Tibial nerve (tissue), 4 donors: Measurements from ENCODE around the gene ADGRD1. TPM values are rescaled to one million over a fixed set of nuclear protein-coding genes. Genes with fewer than 3 reads are reported as not detected.

Experiments
- DNase-seq, 2 donors: peaks; one replicate each; pipeline ENCODE4 v3.0.0-alpha.2; 2019; ENCODE audit warnings: low spot score in 2 of 2
- H3K27ac ChIP-seq, 4 donors: fragments of 200-600 bp; sonication (generic) in 3 of 4; one replicate each; pipeline ENCODE4 v1.5.1; 2017 to 2019; ENCODE audit warnings: mild to moderate bottlenecking in 1 of 4
- H3K27me3 ChIP-seq, 2 donors: fragments of 200-600 bp; sonication (generic) in 1 of 2; one replicate each; pipeline versions ENCODE4 v1.5.1 to v1.6.0; 2017 to 2019
- H3K36me3 ChIP-seq, 3 donors: fragments of 200-600 bp; sonication (generic); one replicate each; pipeline ENCODE4 v1.5.1; 2018 to 2019
- H3K4me1 ChIP-seq, 4 donors: fragments of 200-600 bp; sonication (generic) in 3 of 4; one replicate each; pipeline ENCODE4 v1.5.1; 2017 to 2019
- H3K4me3 ChIP-seq, 4 donors: fragments of 200-600 bp; sonication (generic) in 3 of 4; one replicate each; pipeline ENCODE4 v1.5.1; 2017 to 2019; ENCODE audit warnings: mild to moderate bottlenecking in 1 of 4, moderate library complexity in 1 of 4
- H3K9me3 ChIP-seq, 4 donors: fragments of 200-600 bp; sonication (generic) in 3 of 4; one replicate each; pipeline ENCODE4 v1.5.1; 2017 to 2019
- EP300 ChIP-seq, 2 donors: sonication (generic); formaldehyde crosslinking; IDR thresholded peaks; one replicate each; pipeline ENCODE4 v1.6.1; 2017; ENCODE audit warnings: antibody characterized with exemption in 2 of 2, mild to moderate bottlenecking in 1 of 2
- POLR2A ChIP-seq, 2 donors: fragments of 450-650 bp; IDR thresholded peaks; one replicate each; pipeline ENCODE4 v1.6.1; 2017; ENCODE audit warnings: antibody characterized with exemption in 2 of 2, mild to moderate bottlenecking in 2 of 2, moderate library complexity in 2 of 2
- WGBS, 2 donors: methylation state at CpG; one replicate each; pipeline ENCODE4 v1.1.5; 2018; 5-methylcytosine and 5-hydroxymethylcytosine counted together
- total RNA-seq, 4 donors: library from RNA; depleted of rRNA; stranded (reverse); fragments of >200 nt; gene quantifications; one replicate each; pipeline ENCODE4 v1.1.0, GENCODE V29; 2016
- TF ChIP-seq, protein P1 (sequence below), 5 experiments: fragments of 200-600 bp in 3 of 5; fragments of 450-650 bp in 2 of 5; sonication (generic) in 3 of 5; IDR thresholded peaks; one replicate each; pipeline ENCODE4 v1.5.1; 2016 to 2019; ENCODE audit warnings: antibody characterized with exemption in 5 of 5, mild to moderate bottlenecking in 3 of 5, moderate library complexity in 2 of 5

The ADGRD1 gene
- total RNA-seq, 4 donors from 2014 or later: 99.0 to 179 (median 125) TPM

DNA sequence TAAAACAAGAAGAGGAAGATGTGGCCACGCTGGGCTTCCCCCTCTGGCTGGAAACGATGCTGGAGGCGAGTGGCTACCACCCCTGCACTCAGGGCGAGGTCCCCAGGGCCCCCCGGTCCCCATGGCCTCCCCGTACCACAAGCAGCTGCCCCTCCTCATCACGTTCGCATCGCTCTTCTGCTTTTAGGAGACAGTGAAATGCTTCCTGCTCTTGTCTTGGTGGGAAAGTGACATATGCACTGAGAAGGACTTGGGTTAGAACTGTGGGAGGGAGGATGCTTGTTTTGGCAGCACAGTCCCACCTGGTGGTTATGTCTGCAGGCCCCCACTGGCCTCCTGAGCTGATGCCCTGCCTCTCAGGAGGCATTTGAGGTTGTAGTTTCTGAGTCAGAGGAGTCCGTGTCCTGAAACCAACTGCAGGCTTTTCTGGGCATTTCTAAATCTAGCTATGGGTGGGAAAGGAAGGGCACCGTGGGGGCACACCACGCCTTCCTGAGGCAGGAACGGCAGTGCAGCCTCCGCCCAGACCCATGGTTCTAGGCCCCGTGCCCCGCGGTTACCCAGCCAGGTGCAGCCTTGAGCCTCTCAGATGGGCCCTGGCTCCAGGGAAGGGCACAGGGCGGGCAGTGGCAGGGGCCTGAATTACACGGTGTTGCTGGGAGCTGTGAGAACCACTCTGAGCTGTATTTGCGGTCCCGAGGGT is 139.3 kb downstream of the ADGRD1 start:
- Histone ChIP-seq H3K4me1 (peaks cover 0 to 30% (median 0%) of the 10 kb centered on the region in 4 donors), H3K36me3 (peaks cover 0 to 4% (median 0%) of the 10 kb centered on the region in 3 donors), H3K4me3 (no peak overlapping the region), H3K27ac (peak overlapping the region in 1 of 4 donors; percentile 38), H3K27me3 (no peaks in the 10 kb centered on the region), H3K9me3 (no peaks in the 10 kb centered on the region)
- peak in 1 of 2 donors; percentile 23 for DNase-seq
- TF ChIP-seq, protein P1, sequence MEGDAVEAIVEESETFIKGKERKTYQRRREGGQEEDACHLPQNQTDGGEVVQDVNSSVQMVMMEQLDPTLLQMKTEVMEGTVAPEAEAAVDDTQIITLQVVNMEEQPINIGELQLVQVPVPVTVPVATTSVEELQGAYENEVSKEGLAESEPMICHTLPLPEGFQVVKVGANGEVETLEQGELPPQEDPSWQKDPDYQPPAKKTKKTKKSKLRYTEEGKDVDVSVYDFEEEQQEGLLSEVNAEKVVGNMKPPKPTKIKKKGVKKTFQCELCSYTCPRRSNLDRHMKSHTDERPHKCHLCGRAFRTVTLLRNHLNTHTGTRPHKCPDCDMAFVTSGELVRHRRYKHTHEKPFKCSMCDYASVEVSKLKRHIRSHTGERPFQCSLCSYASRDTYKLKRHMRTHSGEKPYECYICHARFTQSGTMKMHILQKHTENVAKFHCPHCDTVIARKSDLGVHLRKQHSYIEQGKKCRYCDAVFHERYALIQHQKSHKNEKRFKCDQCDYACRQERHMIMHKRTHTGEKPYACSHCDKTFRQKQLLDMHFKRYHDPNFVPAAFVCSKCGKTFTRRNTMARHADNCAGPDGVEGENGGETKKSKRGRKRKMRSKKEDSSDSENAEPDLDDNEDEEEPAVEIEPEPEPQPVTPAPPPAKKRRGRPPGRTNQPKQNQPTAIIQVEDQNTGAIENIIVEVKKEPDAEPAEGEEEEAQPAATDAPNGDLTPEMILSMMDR (IDR thresholded peaks at IDR 0.05): peak in 1 of 5 experiments; percentile 13
- TF ChIP-seq POLR2A (IDR thresholded peaks at IDR 0.05) (no peak), EP300 (IDR thresholded peaks at IDR 0.05) (peak in 1 of 2 donors; percentile 17)
- WGBS, 2 donors: 61 to 76% methylated on average over 17 to 20 of the region's 21 CpGs

DNA sequence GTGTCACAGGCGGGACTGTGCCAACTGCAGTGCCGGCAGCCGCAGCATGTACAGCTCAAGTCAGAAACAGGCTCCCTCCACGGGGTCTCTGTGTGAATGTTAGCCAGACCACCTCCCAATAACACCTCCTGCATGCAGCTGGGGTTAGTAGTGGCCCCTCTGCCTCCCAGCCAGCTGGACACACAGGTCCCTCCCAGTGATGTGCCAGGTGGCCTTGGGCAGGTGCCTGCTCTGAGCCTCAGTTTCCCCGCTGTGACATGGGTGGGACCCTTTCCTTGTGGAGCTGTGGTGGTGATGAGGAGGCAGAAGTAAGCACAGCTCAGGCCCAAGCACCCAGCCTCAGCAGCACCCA is 139.9 kb downstream of the ADGRD1 start:
- Histone ChIP-seq H3K27ac (no peak overlapping the region), H3K4me1 (peaks cover 0 to 30% (median 0%) of the 10 kb centered on the region in 4 donors), H3K36me3 (peaks cover 0 to 5% (median 0%) of the 10 kb centered on the region in 3 donors), H3K27me3 (no peaks in the 10 kb centered on the region), H3K9me3 (no peaks in the 10 kb centered on the region), H3K4me3 (no peak overlapping the region)
- DNase-seq: no peak
- TF ChIP-seq POLR2A (IDR thresholded peaks at IDR 0.05) (no peak), EP300 (IDR thresholded peaks at IDR 0.05) (no peak)
- TF ChIP-seq, protein P1 (IDR thresholded peaks at IDR 0.05): no peak
- WGBS, 2 donors: 62 to 65% methylated on average over 5 of the region's 5 CpGs

DNA sequence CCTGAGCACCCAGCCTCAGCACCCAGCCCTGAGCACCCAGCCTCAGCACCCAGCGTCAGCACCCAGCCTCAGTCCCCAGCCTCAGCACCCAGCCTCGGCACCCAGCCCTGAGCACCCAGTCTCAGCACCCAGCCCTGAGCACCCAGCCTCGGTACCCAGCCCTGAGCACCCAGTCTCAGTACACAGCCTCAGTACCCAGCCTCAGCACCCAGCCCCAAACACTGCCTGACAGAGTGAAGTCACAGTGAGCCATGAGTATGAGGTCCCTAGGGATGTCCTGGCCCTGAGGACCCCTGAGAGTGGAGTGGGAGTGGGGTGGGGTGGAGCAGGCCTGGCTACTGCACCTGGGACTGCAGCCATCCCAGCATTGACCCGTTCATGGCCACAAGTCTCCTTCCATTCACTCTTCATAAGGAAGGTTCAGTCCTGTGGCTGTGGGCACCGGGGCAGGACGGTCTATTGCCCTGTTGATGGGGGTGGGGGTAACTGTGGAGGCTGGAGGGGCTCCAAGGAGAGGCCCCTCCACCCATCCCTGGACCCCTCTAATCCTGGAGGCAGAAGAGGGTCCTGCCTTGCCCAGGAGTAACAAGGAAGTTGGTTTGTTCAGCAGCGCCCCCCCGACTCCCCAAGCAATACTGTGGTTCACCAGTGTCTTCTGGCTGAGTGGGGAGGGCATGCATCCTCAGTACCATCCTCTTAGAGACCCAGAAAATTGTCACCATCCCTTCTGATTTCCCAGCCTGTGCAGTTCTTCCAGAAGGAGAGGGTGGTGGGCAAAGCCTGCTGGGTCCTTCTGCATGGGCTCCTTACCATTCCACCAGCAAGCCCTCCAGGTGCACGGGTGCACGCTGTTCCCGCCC is 140.5 kb downstream of the ADGRD1 start:
- peaks cover 0 to 30% (median 0%) of the 10 kb centered on the region in 4 donors for H3K4me1 ChIP-seq
- H3K27me3 ChIP-seq: no peaks in the 10 kb centered on the region
- TF ChIP-seq, protein P1 (IDR thresholded peaks at IDR 0.05): no peak
- TF ChIP-seq POLR2A (IDR thresholded peaks at IDR 0.05): no peak
- 82 to 89% methylated on average over 11 of the region's 11 CpGs for WGBS, 2 donors
- peak in 1 of 2 donors; percentile 10 for DNase-seq
- no peaks in the 10 kb centered on the region for H3K9me3 ChIP-seq
- H3K36me3 ChIP-seq: peaks cover 0 to 11% (median 0%) of the 10 kb centered on the region in 3 donors
- H3K4me3 ChIP-seq: no peak overlapping the region
- H3K27ac ChIP-seq: no peak overlapping the region

DNA sequence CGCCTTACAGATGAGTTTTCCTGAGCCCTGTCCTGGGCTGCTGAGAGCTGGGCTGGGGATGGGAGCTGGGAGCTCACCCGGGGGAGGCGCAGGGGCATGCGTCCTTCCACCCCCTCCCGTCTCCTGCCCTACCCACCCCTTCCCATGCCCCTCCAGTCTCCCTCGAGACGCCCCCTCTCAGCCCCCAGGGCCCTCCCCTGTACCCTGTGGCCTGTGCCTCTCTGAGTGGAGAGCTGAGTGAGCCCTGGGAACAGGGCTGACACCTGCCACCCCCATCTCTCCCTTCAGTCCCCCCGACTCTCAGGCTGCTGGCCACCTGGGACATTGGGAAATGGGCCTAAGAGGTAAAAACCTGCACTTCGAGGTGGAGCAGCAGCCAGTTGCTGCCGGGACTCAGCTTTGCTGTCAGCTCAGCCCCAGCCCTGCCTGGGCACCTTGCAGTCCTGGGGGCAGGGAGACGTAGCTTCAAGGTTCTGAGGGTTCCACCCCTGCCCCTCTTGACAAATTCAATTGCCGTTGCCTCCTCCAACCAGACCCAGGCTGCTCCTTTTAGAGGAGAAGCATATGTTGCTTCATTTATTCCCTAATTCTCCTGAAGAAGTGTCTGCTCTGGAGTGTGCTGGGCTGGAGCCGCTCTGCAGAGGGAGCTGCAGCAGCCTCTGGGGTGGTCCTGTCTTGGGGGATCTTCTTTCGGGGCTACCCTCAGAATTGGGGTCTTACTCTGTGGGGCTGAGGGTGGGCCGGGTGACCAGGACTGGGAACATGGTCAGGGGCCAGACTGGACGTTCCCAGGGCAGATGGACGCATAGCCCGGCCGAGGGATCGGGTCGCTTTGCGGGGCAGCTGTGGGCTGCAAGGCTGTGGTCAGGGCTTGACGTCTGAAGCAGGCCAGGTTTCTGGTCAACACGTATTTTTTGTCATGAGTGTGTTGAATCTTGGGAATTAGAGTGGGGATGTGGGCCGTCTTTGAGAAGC is 141.4 kb downstream of the ADGRD1 start:
- WGBS, 2 donors: 85 to 87% methylated on average over 19 to 24 of the region's 25 CpGs
- Histone ChIP-seq H3K4me1 (peaks cover 0 to 30% (median 0%) of the 10 kb centered on the region in 4 donors), H3K27me3 (no peaks in the 10 kb centered on the region), H3K4me3 (no peak overlapping the region), H3K9me3 (no peaks in the 10 kb centered on the region), H3K27ac (peak overlapping the region in 1 of 4 donors; percentile 22), H3K36me3 (peaks cover 0 to 11% (median 0%) of the 10 kb centered on the region in 3 donors)
- peak in 1 of 2 donors; percentile 12 for DNase-seq
- TF ChIP-seq, protein P1 (IDR thresholded peaks at IDR 0.05): no peak
- TF ChIP-seq EP300 (IDR thresholded peaks at IDR 0.05) (no peak), POLR2A (IDR thresholded peaks at IDR 0.05) (no peak)
